ENCODE data around the gene PID1. TPM values are rescaled to one million over a fixed set of nuclear protein-coding genes. Genes with fewer than 3 reads are reported as not detected.

PID1 gene
- polyA plus RNA-seq, 1 of the 3 experiments (the other 2 are of a cell fraction): 0.16 TPM

GRCh38 chr2:229032608-229033234, 238.4 kb downstream of the PID1 start:
- no peaks in the 10 kb centered on the region for H3K79me2 ChIP-seq (ENCODE audit: insufficient read depth)
- no peaks in the 10 kb centered on the region for H3K36me3 ChIP-seq (replicated peaks in 1 of 2; ENCODE audit: control insufficient read depth in 1 of 2, insufficient read depth in 2 of 2, low read length in 1 of 2)
- no peak for DNase-seq
- H4K20me1 ChIP-seq (ENCODE audit: insufficient read depth): no peaks in the 10 kb centered on the region
- no peak overlapping the region for H3K4me3 ChIP-seq (ENCODE audit: low read depth in 2 of 2, low read length in 1 of 2)
- no peaks in the 10 kb centered on the region; the same call in 1 of the 2 replicates for H3K9me3 ChIP-seq
- H3K4me2 ChIP-seq: no peak overlapping the region
- no peak overlapping the region for H2AFZ ChIP-seq (ENCODE audit: low read depth)
- H3K4me1 ChIP-seq (ENCODE audit: control insufficient read depth in 1 of 2, insufficient read depth in 2 of 2, low read depth in 1 of 2, low read length in 1 of 2): no peaks in the 10 kb centered on the region
- POLR2A ChIA-PET: no interaction called here
- TF ChIP-seq SMC3 (IDR thresholded peaks at IDR 0.05; ENCODE audit: low read depth, low read length): no peak
- TF ChIP-seq, protein P1, sequence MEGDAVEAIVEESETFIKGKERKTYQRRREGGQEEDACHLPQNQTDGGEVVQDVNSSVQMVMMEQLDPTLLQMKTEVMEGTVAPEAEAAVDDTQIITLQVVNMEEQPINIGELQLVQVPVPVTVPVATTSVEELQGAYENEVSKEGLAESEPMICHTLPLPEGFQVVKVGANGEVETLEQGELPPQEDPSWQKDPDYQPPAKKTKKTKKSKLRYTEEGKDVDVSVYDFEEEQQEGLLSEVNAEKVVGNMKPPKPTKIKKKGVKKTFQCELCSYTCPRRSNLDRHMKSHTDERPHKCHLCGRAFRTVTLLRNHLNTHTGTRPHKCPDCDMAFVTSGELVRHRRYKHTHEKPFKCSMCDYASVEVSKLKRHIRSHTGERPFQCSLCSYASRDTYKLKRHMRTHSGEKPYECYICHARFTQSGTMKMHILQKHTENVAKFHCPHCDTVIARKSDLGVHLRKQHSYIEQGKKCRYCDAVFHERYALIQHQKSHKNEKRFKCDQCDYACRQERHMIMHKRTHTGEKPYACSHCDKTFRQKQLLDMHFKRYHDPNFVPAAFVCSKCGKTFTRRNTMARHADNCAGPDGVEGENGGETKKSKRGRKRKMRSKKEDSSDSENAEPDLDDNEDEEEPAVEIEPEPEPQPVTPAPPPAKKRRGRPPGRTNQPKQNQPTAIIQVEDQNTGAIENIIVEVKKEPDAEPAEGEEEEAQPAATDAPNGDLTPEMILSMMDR (IDR thresholded peaks at IDR 0.05): no peak
- no peak for TF ChIP-seq FOXJ3 (CRISPR knock-in tag; IDR thresholded peaks at IDR 0.05)
- TF ChIP-seq EP300 (IDR thresholded peaks at IDR 0.05; ENCODE audit: borderline replicate concordance in 1 of 2, low read depth in 1 of 2, low read length in 1 of 2): no peak
- no peak for TF ChIP-seq JUND (IDR thresholded peaks at IDR 0.05)
- TF ChIP-seq GABPA (IDR thresholded peaks at IDR 0.05; ENCODE audit: low read depth): no peak
- TF ChIP-seq, protein P2, sequence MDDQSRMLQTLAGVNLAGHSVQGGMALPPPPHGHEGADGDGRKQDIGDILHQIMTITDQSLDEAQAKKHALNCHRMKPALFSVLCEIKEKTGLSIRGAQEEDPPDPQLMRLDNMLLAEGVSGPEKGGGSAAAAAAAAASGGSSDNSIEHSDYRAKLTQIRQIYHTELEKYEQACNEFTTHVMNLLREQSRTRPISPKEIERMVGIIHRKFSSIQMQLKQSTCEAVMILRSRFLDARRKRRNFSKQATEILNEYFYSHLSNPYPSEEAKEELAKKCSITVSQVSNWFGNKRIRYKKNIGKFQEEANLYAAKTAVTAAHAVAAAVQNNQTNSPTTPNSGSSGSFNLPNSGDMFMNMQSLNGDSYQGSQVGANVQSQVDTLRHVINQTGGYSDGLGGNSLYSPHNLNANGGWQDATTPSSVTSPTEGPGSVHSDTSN (IDR thresholded peaks at IDR 0.05): no peak
- no peak for TF ChIP-seq SIN3A (IDR thresholded peaks at IDR 0.05; ENCODE audit: borderline replicate concordance, low read depth, low read length)
- TF ChIP-seq POLR2AphosphoS5 (IDR thresholded peaks at IDR 0.05; ENCODE audit: low read depth, low read length): no peak
- TF ChIP-seq RXRA (IDR thresholded peaks at IDR 0.05; ENCODE audit: borderline replicate concordance, low read depth): no peak
- no peak for TF ChIP-seq IRF3 (IDR thresholded peaks at IDR 0.05; ENCODE audit: low read depth, low read length)
- no peak for TF ChIP-seq YY1 (IDR thresholded peaks at IDR 0.05; ENCODE audit: low read depth)
- no peak for TF ChIP-seq GATA2 (CRISPR knock-in tag; IDR thresholded peaks at IDR 0.05)
- TF ChIP-seq, protein P3, sequence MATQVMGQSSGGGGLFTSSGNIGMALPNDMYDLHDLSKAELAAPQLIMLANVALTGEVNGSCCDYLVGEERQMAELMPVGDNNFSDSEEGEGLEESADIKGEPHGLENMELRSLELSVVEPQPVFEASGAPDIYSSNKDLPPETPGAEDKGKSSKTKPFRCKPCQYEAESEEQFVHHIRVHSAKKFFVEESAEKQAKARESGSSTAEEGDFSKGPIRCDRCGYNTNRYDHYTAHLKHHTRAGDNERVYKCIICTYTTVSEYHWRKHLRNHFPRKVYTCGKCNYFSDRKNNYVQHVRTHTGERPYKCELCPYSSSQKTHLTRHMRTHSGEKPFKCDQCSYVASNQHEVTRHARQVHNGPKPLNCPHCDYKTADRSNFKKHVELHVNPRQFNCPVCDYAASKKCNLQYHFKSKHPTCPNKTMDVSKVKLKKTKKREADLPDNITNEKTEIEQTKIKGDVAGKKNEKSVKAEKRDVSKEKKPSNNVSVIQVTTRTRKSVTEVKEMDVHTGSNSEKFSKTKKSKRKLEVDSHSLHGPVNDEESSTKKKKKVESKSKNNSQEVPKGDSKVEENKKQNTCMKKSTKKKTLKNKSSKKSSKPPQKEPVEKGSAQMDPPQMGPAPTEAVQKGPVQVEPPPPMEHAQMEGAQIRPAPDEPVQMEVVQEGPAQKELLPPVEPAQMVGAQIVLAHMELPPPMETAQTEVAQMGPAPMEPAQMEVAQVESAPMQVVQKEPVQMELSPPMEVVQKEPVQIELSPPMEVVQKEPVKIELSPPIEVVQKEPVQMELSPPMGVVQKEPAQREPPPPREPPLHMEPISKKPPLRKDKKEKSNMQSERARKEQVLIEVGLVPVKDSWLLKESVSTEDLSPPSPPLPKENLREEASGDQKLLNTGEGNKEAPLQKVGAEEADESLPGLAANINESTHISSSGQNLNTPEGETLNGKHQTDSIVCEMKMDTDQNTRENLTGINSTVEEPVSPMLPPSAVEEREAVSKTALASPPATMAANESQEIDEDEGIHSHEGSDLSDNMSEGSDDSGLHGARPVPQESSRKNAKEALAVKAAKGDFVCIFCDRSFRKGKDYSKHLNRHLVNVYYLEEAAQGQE (IDR thresholded peaks at IDR 0.05; ENCODE audit: low read depth, low read length): no peak
- no peak for TF ChIP-seq RFX5 (IDR thresholded peaks at IDR 0.05; ENCODE audit: low read length)
- no peak for TF ChIP-seq MEF2A (IDR thresholded peaks at IDR 0.05; ENCODE audit: borderline replicate concordance, low read depth)
- H3K9ac ChIP-seq: no peak overlapping the region
- H3K27me3 ChIP-seq (ENCODE audit: insufficient read depth): no peaks in the 10 kb centered on the region
- H3F3A ChIP-seq (replicated peaks; ENCODE audit: insufficient read depth): no peaks in the 10 kb centered on the region
- no peaks in the 10 kb centered on the region for H3K9me2 ChIP-seq
- no peak overlapping the region for H3K27ac ChIP-seq (ENCODE audit: low read depth in 2 of 2, low read length in 1 of 2)
- CTCF ChIA-PET: no interaction called here
- 43% methylated on average over 9 of the region's 9 CpGs for WGBS (ENCODE audit: low lambda C conversion rate)
